Measurements from ENCODE around the gene PTCH1. TPM values are rescaled to one million over a fixed set of nuclear protein-coding genes. Genes with fewer than 3 reads are reported as not detected.

Gene PTCH1
- total RNA-seq, 4 donors from 2014 or later = 6.8 to 12.1 (median 8.6) TPM

DNA sequence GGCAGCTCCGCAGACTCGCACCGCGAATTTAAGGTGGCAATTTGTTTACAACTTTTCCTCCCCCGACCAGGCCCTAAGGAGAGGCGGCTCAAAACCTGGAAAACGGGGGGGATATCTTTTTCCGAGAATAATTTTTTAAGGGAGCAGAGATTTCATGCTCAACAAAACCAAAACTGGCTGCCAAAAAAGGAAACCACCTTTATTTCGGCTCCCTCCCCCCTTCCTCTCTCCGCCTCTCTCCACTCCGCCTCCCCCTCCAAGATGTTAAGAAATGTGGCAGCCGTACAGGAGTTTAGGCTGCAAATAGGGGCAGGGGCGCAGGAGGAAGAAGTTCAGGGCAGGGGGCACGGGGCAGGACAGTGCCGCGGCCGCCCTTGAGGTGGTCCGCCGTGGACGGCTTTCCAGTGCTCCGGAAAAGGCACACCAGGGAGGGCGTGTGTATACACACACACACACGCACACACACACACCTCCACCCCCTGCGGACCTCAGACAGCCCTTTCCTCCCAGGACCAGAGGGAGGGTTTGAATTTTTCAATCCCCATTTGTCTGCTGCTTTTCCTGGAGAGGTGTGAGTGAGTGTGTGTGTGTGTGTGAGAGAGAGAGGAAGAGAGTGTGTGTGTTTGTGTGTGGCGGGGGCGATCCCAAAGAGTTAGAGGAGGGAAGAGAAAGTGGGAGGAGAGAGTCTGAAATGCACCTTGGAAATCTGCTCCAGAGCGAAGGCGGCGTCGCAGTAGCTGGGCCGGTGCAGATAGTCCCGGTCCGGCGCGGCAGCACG lies 9.1 kb downstream of the PTCH1 start:
- TF ChIP-seq, protein P1, sequence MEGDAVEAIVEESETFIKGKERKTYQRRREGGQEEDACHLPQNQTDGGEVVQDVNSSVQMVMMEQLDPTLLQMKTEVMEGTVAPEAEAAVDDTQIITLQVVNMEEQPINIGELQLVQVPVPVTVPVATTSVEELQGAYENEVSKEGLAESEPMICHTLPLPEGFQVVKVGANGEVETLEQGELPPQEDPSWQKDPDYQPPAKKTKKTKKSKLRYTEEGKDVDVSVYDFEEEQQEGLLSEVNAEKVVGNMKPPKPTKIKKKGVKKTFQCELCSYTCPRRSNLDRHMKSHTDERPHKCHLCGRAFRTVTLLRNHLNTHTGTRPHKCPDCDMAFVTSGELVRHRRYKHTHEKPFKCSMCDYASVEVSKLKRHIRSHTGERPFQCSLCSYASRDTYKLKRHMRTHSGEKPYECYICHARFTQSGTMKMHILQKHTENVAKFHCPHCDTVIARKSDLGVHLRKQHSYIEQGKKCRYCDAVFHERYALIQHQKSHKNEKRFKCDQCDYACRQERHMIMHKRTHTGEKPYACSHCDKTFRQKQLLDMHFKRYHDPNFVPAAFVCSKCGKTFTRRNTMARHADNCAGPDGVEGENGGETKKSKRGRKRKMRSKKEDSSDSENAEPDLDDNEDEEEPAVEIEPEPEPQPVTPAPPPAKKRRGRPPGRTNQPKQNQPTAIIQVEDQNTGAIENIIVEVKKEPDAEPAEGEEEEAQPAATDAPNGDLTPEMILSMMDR (IDR thresholded peaks at IDR 0.05; ENCODE audit: low read depth) = no peak

DNA sequence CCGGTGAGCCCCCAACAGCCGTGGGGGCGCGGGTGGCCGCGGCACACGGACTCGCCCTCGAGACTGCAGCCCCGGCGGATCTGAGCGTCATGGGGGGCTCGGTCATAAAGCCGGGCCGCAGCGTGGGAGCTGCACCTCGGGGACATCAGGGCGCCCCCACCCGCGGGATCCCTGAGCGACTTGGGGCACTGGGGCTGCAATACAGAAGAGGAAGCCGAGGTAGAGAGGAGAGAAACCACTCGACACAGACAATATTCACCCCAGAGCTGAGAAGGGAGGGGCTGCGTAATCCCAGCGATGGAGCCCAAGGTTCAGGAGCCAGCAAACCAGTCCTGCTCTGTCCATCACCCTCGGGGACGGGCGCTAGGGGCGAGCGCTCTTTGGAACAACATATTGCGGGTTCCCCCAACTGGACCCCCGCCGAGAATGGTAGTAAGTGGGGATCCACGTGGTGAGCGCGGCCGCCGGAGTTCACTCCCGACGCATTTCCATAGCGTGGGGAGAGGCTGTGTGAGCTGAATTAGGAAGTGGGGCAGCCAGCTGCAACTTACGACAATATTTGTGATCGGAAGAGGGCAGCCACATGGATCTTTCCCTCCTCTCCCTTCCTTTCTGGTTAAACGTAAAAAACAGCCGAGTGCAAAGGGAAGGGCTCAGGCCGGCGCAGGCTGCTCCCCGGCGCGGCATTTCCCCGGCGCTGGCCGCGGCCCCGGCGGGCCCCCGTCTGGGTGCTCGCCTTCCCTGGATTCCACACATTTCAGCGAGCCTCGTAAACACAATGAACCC lies 9.9 kb downstream of the PTCH1 start:
- TF ChIP-seq, protein P1 (IDR thresholded peaks at IDR 0.05; ENCODE audit: low read depth) = no peak

DNA sequence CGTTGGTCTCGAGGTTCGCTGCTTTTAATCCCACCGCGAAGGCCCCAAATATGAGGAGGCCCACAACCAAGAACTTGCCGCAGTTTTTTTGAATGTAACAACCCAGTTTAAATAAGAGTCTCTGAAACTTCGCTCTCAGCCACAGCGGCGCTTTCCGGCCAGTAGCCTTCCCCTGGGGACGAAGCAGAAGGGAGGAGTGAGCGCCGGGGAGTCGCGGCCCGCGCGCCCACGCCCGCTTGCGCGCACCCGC lies 10.4 kb downstream of the PTCH1 start:
- TF ChIP-seq, protein P1 (IDR thresholded peaks at IDR 0.05; ENCODE audit: low read depth) = no peak

DNA sequence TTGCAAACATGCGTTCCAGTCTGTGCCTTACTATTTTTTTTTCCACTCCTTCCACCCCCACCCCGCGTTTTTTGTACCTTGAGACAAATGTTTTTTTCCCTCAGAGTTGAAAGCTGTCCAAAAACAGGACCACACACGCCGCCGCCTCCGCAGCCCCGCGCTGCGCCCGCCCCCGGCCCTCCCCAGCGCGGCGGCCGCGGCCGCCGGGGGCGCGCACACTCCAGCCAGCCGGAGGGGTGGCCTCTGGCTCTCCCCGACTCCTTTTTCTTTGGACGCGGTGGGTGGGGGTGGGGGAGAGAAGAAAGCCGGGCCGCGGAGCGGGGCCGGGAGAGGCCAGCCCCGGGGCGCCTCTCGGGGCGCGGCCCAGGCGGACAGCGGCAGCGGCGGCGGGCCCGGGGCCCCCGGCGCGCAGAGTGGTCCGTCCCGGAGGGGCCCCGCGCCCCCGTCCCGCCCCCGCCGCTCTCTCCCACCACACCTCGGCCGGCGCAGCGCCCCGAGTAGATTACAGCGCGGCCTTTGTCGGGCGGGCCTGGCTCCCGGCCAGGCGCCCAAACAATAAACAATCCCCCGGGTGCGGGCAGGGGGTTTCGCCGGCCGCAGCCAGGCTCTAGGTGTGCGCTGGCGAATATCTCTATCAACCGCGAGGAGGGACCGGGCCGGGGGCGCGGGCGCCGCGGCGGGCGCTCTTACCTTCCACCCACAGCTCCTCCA lies 10.9 kb downstream of the PTCH1 start:
- TF ChIP-seq, protein P1 (IDR thresholded peaks at IDR 0.05; ENCODE audit: low read depth) = no peak

DNA sequence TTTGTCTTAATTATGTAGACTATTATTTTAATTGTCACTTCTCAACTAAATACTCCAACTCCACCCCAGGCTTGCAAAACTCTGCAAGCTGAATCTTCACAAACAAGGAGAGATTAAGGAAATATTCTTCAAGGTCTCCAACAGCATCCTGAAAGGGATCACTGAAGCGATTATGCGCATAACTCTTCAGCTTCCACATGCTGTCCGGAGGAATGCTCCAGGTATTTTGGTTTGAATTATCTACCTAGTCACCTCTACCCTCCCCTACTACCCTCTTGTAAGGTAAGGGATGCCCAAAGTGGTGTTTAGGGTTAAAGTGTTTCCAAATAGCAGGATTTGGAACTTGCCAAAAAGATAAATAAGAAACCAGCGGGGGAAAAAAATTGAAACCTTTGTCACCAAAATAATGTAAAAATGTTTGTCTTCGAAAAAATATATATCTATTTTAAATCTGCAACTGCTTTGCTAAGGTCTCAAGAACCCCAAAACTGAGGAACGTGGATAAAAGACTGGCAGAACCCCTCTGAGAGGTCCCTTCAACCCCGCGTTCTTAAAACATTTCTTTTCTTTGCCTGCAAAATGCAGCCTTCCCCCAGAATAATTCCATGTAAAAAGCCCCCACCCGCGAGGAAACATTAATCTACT lies 11.6 kb downstream of the PTCH1 start:
- TF ChIP-seq, protein P1 (IDR thresholded peaks at IDR 0.05; ENCODE audit: low read depth) = no peak

DNA sequence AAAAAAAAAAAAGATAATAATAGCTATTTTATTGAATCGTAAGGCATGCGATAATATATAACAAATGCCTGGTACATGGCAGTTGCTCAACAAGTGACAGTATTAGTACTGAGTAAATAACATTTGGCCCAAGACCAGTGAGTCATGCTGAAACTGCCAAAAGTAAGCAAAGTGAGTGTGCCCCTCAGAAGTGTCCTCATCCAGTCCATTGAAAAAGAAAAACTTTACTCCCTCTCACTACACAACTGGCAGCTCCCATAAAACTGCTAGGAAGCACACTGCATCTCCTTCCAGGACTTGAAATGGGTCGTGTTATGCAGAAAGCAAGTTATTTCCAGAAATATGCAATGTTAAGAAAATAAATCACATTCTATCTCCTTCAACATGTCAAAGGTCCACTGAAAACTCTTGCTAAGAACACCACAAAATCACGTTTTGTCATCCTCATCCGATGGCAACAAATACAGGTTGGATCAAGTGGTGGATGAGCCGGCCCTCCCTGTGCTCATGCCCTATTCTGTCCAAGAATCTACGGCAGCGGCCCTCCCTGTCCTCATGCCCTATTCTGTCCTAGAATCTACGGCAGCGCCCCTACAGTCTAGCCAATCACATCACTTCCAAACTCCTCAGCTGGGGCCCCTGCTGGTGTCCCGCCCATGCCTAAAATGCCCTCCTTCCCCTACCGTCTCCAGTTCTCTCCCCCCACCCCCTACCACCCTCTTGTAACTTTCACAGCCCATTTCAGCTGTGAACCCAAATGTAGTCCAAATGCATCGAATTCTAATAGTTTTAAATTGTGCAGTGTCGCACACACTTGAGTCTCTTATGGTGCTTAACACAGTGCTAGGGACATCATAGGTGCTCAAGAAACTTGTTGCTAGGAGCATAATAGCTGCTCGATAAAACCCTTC lies 12.5 kb downstream of the PTCH1 start:
- TF ChIP-seq, protein P1 (IDR thresholded peaks at IDR 0.05; ENCODE audit: low read depth) = no peak
